Measurements from ENCODE around the gene PPY.
"Not testable (repeated sequence)": the region's sequence is repeated elsewhere in the genome, so short reads cannot be mapped to it uniquely, and the experiment has no call there.

Gene PPY

DNA sequence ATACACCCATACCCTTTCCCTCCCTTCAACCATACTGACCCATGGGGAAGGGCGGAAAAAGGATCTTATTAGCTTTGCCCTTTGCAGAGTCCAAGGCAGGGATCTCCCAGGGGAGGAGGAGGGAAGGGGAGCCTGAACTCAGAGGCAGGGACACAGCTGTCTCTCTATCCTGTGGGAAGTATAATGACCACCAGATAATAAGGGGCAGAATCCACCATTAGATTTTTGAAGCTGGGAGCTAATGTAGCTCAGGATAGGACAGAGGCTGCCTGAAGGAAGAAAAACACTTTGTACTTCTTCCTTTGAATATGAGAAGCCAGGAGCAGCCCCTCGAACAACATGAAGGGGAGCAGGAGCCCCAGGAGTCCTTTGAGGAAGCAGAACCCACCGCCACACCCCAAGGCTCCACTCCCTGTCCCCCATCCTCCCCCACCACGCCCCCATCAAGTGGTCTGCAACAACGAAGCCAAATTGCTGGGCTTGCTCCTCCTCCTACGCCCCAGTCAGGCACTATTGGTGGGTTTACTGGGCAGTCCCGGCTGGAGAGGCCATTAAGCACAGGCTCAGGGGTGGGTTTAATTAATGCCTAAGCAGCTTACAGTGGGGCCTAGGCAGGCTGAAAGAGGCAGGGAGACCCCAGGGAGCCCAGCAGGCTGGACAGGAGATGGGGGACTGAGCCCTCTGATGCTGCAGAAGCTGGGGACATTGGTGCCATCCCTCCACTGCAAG, 40.3 kb downstream of the PPY start:
- DNase-seq: no peak

DNA sequence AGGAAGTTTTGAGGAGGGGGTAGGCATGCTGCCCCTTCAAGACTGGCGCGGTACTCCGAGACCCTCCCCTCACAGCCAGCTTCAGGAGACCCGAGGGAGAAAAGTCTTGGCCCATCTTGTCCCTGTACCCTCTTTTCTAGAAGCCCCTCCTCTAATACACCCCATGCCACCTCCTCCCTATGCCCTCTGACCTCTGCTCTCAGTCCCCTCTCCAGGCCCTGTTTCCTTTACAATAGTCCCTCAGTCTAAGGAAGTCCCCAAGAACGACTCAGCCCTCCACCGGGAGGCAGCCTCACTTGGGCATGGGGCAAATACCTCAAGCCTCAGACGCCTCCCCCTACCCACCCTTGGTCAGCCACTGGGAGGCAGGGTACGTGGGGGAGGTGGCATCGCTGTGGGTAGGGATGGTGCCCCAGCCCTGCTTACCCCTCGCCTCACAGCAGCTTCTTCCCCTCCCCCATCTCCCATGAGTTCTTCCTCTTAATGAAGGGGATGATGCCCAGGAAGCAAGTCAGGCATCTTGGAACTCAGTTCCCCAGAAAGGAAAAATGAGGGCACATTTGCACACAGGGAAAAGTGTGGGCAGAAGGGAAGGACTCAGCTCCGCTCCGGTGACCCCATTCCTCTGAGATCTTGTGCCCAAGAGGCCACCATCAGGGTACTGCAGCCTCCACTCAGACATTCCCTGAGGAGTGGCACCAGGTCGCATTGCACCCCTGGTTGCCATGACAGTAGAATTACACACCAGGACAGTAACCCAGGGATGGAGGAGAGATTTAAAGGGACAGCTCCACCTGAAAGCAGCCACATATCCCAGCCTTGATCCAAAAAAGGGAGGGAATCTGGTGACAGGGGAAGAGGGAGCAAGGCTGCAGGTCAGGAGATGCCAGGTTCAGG, 41.2 kb downstream of the PPY start:
- peak; percentile 21 for DNase-seq

DNA sequence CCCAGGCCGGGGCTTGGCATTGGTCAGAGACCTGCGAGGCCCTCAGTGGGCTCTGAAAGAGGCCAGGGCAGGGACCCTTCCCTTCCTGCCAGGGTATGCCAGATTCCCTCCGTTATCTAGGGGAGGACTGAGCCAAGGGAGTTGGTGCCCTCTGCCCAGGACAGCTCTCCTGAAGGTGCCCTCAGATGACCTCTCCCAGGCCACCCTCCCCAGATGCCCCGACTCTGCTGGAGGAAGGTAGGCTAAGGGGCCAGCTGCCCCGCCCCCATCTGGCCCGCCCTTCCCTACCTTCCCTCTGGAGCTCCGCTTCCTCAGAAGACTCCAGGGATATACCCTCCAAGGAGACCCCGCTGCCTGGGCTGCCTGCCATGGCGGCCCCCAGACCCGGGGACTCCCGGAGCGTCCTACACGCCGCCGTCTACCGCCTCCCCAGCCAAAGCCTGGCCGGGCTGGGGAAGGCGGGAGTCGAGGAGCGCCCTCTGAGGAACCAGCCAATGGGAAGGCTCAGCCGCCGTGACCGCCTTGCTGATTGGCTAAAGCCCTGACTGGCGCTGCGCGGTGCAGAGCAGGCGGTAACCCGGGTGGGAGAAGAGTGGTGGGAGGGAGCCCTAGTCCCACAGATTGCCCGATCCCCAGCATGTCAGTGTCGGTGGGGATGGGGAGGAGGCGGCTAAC, 42.0 kb downstream of the PPY start:
- DNase-seq: peak; percentile 91

DNA sequence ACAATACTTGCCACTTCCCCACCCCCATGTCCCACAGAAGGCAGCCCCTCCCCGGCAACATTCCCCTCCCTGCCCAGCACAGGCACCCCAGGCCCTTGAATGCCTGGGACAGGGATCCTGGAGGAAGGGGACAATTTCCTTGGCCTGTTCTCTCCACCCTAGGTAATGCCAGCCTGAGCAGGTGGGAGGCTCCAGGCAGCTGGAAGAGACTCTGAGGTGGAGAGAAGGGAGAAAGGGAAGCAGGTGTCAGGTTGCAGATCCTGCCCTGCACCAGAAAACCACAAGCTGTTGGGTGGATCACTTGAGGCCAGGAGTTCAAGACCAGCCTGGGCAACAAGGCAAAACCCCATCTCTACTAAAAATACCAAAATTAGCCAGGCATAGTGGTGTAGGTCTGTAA, 43.8 kb downstream of the PPY start:
- no peak for DNase-seq

DNA sequence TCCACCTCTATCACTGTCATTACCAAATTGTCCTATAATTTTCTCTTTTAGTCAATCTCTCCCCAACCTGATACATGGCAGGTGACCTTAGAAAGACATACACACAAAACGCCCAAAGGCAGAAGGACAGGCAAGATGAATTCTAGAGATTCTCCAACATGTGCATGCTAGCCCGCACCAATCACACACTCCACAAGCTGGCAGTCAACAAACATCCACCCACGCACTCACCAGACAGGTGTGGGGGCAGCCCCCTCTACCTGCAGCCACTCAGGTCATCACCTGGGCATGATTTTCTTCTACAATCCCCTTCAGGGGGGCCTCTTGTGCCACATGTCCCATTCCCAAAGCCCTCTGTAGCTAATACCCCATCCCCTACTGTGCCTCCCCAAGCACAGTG, 44.4 kb downstream of the PPY start:
- DNase-seq: no peak

DNA sequence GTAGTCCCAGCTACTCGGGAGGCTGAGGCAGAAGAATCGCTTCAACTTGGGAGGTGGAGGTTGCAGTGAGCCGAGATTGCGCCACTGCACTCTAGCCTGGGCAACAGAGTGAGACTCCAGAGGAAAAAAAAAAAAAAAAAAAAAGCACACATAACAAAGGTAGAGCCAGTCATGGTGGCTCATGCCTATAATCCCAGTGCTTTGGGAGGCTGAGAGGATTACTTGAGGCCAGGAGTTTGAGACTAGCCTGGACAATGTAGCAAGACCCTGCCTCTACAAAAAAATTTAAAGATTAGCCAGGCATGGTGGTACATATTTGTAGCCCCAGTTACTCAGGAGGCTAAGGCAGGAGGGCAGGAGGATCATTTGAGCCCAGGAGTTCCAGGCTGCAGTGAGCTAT, 47.8 kb downstream of the PPY start:
- DNase-seq: not testable (repeated sequence)

DNA sequence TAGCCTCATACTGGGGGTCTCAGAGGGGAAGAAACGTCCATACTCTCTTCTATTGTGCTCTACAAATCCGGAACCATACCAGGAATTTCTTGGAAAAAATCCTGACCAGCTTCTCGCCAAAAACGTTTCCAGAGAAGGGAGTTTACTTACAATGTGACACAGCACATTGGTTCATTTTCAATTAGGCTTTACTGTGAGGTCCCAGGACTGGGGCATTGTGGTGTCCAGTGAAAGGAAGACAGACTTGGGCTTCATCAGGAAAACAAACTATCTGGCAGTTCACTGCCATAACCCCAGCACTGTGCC, 49.7 kb downstream of the PPY start:
- no peak for DNase-seq

DNA sequence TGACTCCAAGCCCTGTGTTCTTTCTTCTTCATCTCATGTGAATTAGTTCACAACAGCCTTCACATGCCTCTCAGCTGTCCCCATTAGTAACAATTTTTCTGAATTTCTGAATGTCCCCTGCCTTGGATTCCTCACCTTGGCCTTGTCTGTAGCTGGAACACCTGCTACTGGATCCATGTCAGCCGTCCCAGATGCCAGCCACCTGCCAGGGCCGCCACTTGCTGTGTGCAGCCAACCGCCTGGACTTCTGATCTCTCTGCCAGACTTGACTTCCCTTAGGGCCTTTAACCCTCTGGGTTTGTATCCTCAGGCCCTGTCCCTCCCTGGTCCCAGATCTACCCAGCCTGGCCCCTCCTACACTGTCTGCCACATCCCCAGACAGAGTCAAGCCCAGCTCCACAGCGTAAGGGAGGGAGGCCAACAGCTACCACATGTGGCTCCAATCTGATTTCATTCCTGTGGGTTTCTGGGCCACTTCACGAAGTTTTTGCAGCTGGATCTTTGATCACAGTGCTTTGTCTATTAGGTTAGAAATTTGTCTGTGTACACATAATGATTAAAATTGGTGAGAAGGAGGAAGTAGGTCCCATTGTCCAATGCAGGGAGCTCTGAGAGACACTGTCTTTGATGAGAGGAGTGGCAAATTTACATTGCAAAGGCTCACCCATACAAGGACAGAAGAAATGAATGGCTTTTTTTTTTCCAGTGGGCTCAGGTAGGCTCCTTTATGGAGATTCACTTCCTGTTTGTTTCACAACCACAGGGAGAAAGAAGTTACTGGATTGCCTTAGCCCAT, 50.2 kb downstream of the PPY start:
- no peak for DNase-seq

Measured in NCI-H345 (cell line).